GM23338 (cell line): ENCODE results near the gene EIF3CL.
"Not testable (repeated sequence)": the region's sequence is repeated elsewhere in the genome, so short reads cannot be mapped to it uniquely, and the experiment has no call there.

Experiments used
- CREB1 ChIP-seq: fragments of 250-450 bp; sonication (Bioruptor Pico); IDR thresholded peaks from 2 replicates; pipeline ENCODE4 v1.5.0; 2020; ENCODE audit warnings: low read depth, mild to moderate bottlenecking, moderate library complexity
- CTCF ChIP-seq, 2 experiments: fragments of 200-600 bp in 1 of 2; sonication (generic) in 1 of 2; conservative IDR thresholded peaks; 2 replicates each; pipeline versions ENCODE4 v1.5.1 to v1.6.1; 2016 to 2017; ENCODE audit warnings: antibody characterized with exemption in 2 of 2, low read depth in 2 of 2, mild to moderate bottlenecking in 2 of 2, moderate library complexity in 1 of 2
- ETS1 ChIP-seq: IDR thresholded peaks from 2 replicates; pipeline ENCODE4 v1.6.1; 2016; ENCODE audit warnings: antibody characterized with exemption
- EZH2 ChIP-seq: fragments of 200-600 bp; sonication (generic); IDR thresholded peaks from one replicate; pipeline ENCODE4 v1.8.0; 2017; ENCODE audit warnings: antibody characterized with exemption, mild to moderate bottlenecking, low read depth; ENCODE audit not compliant: unreplicated experiment
- EZH2phosphoT487 ChIP-seq: fragments of 200-600 bp; sonication (generic); IDR thresholded peaks from one replicate; pipeline ENCODE4 v1.8.1; 2018; ENCODE audit warnings: antibody characterized with exemption; ENCODE audit not compliant: unreplicated experiment
- JUNB ChIP-seq: IDR thresholded peaks from one replicate; pipeline ENCODE4 v1.6.1; 2016; ENCODE audit warnings: antibody characterized with exemption; ENCODE audit not compliant: unreplicated experiment
- POLR2AphosphoS5 ChIP-seq: IDR thresholded peaks from 2 replicates; pipeline ENCODE4 v1.6.1; 2016; ENCODE audit warnings: antibody characterized with exemption, low read depth
- REST ChIP-seq: IDR thresholded peaks from one replicate; pipeline ENCODE4 v1.6.1; 2018; ENCODE audit warnings: antibody characterized with exemption; ENCODE audit not compliant: unreplicated experiment
- STAT1 ChIP-seq: IDR thresholded peaks from one replicate; pipeline ENCODE4 v1.6.1; 2016; ENCODE audit warnings: antibody characterized with exemption; ENCODE audit not compliant: unreplicated experiment

- TF ChIP-seq CTCF (conservative IDR thresholded peaks at IDR 0.05; ENCODE audit: low read depth in 2 of 2); POLR2AphosphoS5; EZH2phosphoT487; EZH2; STAT1; REST; ETS1; JUNB; CREB1: not testable (repeated sequence)
Measured at GRCh38 chr16:28447081-28447480, 43.4 kb upstream of the EIF3CL start.
